Measurements from ENCODE around the gene BRSK2. TPM values are rescaled to one million over a fixed set of nuclear protein-coding genes. Genes with fewer than 3 reads are reported as not detected.

Gene BRSK2
- total RNA-seq, 6 experiments from 2014 or later, result 0.14 to 0.99 (median 0.47) TPM; not detected in 1

DNA sequence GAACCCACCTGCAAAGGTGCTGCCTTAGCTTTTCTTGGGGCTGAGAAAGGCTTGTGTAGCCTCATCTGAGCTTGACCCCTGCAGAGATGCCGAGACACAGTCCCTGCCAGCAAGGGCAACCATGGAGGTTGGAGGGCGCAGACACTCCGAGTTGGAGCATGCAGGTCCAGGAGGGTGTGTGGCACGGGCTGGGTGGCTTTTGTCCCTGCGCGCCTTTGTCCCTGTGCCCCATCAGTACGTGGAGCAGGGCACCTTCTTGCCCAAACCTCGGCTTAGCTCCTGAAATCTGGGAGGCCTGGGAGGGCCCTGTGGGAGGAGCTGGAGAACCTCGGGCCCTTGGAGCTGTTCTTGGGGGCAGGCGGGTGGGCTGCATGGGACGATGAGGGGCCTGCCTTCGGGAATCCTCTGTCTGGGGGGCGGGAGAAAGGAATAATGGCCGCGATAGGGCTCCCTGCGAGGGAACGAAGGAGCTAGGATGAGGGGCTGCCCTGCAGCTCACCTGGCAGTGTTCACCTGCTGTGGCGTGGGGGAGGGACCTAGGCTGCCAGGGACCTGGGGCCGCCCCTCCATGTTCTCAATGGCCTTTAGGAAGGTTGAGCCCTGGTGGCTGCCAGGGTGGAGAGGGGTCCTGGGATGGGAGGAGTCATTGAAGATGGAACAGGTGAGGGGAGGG is 3.4 kb downstream of the BRSK2 start:
- no peak for DNase-seq
- Mint-ChIP-seq H3K4me1 (ENCODE audit: low read depth) (no peaks in the 10 kb centered on the region), H3K4me3 (no peak overlapping the region)

DNA sequence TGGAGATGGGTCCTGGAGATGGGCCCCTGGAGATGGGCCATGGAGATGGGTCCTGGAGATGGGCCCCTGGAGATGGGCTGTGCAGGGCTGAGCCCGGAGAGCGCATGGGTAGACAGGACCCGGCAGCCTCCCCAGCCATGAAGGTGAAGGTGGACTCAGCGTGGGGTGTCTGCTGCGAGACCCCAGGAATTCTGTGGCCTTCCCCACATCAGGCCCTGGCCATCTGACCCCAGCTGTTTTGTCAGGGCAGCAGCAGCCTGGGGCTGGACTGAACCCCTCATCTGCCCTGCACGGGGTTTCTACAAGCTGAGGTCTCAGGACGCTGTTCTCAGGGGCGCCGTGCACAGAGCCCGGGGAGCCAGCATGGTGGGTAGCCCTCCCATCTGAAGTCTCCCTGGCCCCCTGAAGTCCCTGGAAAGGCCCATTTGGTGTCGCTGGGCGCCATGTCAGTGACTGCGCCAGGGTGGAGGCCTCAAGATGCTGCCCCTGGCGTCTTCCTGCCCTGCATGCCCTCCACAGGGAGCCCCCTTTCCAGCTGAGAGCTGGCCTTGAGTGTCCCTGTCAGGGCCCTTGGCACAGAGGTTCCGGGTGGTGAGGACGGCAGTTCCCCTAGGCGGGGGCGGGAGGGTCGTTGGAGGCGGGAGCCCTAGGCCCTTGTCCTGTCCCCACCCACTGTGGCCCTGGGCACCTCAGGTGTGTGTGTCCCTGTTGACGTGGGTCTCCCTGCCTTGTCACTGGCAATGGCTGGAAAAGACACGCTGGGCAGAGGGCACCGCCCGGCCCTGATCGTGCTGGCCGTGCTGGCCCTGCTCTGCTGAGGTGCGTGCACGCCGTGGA is 5.4 kb downstream of the BRSK2 start:
- H3K27ac Mint-ChIP-seq, result no peak overlapping the region
- no peaks in the 10 kb centered on the region for H3K4me1 Mint-ChIP-seq (ENCODE audit: low read depth)
- H3K9me3 Mint-ChIP-seq, result peaks cover 4% of the 10 kb centered on the region
- no peak overlapping the region for H3K4me3 Mint-ChIP-seq
- TF ChIP-seq, protein P1, sequence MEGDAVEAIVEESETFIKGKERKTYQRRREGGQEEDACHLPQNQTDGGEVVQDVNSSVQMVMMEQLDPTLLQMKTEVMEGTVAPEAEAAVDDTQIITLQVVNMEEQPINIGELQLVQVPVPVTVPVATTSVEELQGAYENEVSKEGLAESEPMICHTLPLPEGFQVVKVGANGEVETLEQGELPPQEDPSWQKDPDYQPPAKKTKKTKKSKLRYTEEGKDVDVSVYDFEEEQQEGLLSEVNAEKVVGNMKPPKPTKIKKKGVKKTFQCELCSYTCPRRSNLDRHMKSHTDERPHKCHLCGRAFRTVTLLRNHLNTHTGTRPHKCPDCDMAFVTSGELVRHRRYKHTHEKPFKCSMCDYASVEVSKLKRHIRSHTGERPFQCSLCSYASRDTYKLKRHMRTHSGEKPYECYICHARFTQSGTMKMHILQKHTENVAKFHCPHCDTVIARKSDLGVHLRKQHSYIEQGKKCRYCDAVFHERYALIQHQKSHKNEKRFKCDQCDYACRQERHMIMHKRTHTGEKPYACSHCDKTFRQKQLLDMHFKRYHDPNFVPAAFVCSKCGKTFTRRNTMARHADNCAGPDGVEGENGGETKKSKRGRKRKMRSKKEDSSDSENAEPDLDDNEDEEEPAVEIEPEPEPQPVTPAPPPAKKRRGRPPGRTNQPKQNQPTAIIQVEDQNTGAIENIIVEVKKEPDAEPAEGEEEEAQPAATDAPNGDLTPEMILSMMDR (IDR thresholded peaks at IDR 0.05), result no peak
- H3K27me3 Mint-ChIP-seq (ENCODE audit: insufficient read depth), result peaks cover 11% of the 10 kb centered on the region
- H3K36me3 Mint-ChIP-seq (ENCODE audit: low read depth), result no peaks in the 10 kb centered on the region
- no peak for DNase-seq

More for the DNA sequence above, 3.4 kb downstream of the BRSK2 start:
- peaks cover 4% of the 10 kb centered on the region for H3K9me3 Mint-ChIP-seq
- H3K27ac Mint-ChIP-seq, result no peak overlapping the region
- peaks cover 11% of the 10 kb centered on the region for H3K27me3 Mint-ChIP-seq (ENCODE audit: insufficient read depth)
- TF ChIP-seq, protein P1 (IDR thresholded peaks at IDR 0.05), result no peak
- H3K36me3 Mint-ChIP-seq (ENCODE audit: low read depth), result no peaks in the 10 kb centered on the region

DNA sequence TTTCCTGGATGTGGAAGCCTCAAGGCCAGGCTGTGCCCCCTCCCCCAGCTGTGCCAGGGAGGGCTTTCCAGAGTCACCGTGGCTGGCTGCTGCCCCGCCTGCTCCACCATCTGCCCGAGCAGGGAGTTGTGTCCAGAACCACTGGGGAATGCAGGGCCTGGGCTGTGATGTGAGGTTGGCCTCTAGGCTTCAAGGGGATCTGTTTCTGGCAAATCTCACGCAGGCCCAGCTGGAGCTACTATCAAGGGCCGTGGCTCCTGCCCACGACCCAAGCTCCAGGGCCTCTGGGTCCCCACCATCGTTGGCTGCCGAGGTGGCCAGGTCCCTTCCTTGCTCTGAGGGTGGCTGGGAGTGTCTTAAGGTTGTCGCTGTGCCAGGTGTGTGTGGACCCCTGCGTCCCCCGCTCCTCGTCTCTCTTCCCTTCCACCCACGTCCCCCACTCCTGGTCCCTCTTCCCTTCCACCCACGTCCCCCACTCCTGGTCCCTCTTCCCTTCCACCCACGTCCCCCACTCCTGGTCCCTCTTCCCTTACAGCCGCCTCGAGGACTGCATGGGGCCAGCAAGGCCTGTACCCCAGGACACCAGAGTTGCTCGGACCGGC is 6.1 kb downstream of the BRSK2 start:
- Mint-ChIP-seq H3K4me3 (no peak overlapping the region), H3K27me3 (ENCODE audit: insufficient read depth) (peaks cover 13% of the 10 kb centered on the region), H3K36me3 (ENCODE audit: low read depth) (no peaks in the 10 kb centered on the region), H3K9me3 (peaks cover 4% of the 10 kb centered on the region), H3K4me1 (ENCODE audit: low read depth) (no peaks in the 10 kb centered on the region), H3K27ac (no peak overlapping the region)
- TF ChIP-seq, protein P1 (IDR thresholded peaks at IDR 0.05), result no peak
- no peak for DNase-seq

DNA sequence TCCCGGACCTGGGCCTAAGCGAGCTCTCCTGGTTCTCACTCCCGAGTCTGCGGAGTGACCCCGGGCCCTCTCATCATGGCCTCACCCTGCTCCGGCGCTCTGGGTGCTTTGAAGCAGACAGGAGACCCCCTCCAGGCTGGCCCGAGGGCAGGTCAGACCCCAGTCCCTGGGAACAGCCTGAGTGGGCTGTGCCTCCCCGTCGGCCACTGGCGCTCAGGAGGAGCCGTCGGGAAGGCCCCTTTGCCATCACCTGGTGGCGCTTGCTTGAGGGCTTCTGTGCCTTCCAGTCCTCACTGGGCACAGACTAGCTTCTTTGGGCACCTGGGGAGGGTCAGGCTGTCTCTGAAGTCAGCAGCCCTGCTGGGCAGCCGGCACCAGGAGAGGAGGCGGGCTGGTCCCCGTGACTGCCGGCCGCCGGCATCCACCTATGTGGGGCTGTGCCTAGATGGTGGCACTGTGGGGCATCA is 6.7 kb downstream of the BRSK2 start:
- Mint-ChIP-seq H3K27me3 (ENCODE audit: insufficient read depth) (peaks cover 13% of the 10 kb centered on the region), H3K4me1 (ENCODE audit: low read depth) (no peaks in the 10 kb centered on the region), H3K36me3 (ENCODE audit: low read depth) (no peaks in the 10 kb centered on the region), H3K9me3 (peaks cover 4% of the 10 kb centered on the region), H3K4me3 (no peak overlapping the region), H3K27ac (no peak overlapping the region)
- TF ChIP-seq, protein P1 (IDR thresholded peaks at IDR 0.05), result no peak
- no peak for DNase-seq

DNA sequence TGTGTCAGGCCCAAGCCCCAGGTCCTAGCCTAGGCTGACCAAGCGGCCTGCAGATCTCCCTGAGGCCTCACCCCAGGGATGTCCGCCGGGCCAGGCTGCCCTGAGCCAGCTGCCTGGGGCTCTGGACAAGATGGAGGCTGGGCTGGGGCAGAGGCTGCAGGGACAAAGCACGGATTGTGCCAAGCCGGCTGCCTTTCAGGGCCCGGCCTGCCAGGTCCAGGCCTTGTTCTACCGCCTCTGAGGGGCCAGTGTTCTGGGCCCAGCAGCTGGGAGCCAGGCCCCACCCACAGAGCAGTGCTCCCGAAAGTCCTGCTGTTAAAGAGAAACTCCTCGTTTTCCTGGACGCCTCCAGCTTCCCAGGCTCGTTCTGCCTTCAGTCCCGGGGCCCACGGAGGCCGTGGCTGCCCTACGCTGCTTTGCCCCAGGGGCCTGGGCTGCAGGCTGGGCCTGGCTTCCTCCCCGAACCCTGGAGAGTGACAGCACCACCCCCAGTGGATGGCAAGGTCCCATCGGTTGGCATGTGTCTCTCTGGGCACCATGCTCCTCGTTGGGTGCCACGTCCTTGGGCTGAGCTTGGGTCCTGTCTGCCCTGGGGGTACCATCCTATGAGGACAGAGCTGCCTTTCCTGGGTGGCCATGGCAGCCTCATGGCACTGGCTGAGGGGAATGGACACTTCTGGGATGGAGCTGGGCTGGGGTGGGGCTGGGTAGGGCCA is 7.6 kb downstream of the BRSK2 start:
- H3K9me3 Mint-ChIP-seq, result peaks cover 4% of the 10 kb centered on the region
- no peaks in the 10 kb centered on the region for H3K36me3 Mint-ChIP-seq (ENCODE audit: low read depth)

More for the DNA sequence above, 7.6 kb downstream of the BRSK2 start:
- DNase-seq, result no peak
- H3K27ac Mint-ChIP-seq, result no peak overlapping the region
- H3K4me3 Mint-ChIP-seq, result no peak overlapping the region
- TF ChIP-seq, protein P1 (IDR thresholded peaks at IDR 0.05), result no peak
- H3K4me1 Mint-ChIP-seq (ENCODE audit: low read depth), result no peaks in the 10 kb centered on the region
- peaks cover 5% of the 10 kb centered on the region for H3K27me3 Mint-ChIP-seq (ENCODE audit: insufficient read depth)
